WTC11 (cell line): Measurements from ENCODE around the gene GNAT3. TPM values are rescaled to one million over a fixed set of nuclear protein-coding genes. Genes with fewer than 3 reads are reported as not detected.

Source experiments
- ATAC-seq: fragments of 200-7000 bp; cut with Tn5 transposase; 2 replicates; pipeline ENCODE4 v1.10.0; 2021; ENCODE audit warnings: mild to moderate bottlenecking, moderate library complexity
- CTCF ChIA-PET: fragments of 300-600 bp; sonication (Branson Sonifier 250); formaldehyde crosslinking; loops from one replicate; lab custom pipeline; 2021; ENCODE audit warnings: antibody characterized with exemption; lab: Charles Lee
- POLR2A ChIA-PET: fragments of 350-600 bp; sonication (Branson Sonifier 250); formaldehyde crosslinking; loops from one replicate; lab custom pipeline; 2021; ENCODE audit warnings: antibody characterized with exemption; lab: Charles Lee
- DNase-seq: peaks from one replicate; pipeline ENCODE4 v3.0.0; 2021; ENCODE audit warnings: low spot score
- H3K27ac Mint-ChIP-seq: 2 replicates; pipeline ENCODE4 v1.8.0; 2021; ENCODE audit warnings: mixed read lengths
- H3K27me3 Mint-ChIP-seq: 2 replicates; pipeline ENCODE4 v1.8.0; 2021; ENCODE audit warnings: low read depth, mild to moderate bottlenecking, moderate library complexity, mixed read lengths
- H3K36me3 Mint-ChIP-seq: 2 replicates; pipeline ENCODE4 v1.8.0; 2021; ENCODE audit warnings: mixed read lengths
- H3K4me1 Mint-ChIP-seq: 2 replicates; pipeline ENCODE4 v1.8.0; 2022; ENCODE audit warnings: mixed read lengths
- H3K4me3 Mint-ChIP-seq: 2 replicates; pipeline ENCODE4 v1.8.0; 2021; ENCODE audit warnings: mild to moderate bottlenecking, moderate library complexity, mixed read lengths
- H3K9me3 Mint-ChIP-seq: 2 replicates; pipeline ENCODE4 v1.8.0; 2021; ENCODE audit warnings: mixed read lengths
- CREM ChIP-seq: sonication (generic); formaldehyde crosslinking; IDR thresholded peaks from 2 replicates; pipeline ENCODE4 v1.8.1; 2022; ENCODE audit warnings: mild to moderate bottlenecking, missing genetic modification reagents, moderate library complexity
- MYBL2 ChIP-seq: sonication (generic); formaldehyde crosslinking; IDR thresholded peaks from 2 replicates; pipeline ENCODE4 v1.8.1; 2023; ENCODE audit warnings: mild to moderate bottlenecking, moderate library complexity, missing genetic modification reagents
- NFE2L1 ChIP-seq: sonication (generic); formaldehyde crosslinking; IDR thresholded peaks from 2 replicates; pipeline ENCODE4 v1.8.1; 2023; ENCODE audit warnings: missing genetic modification reagents
- RELA ChIP-seq: sonication (generic); formaldehyde crosslinking; IDR thresholded peaks from 2 replicates; pipeline ENCODE4 v1.8.1; 2022; ENCODE audit warnings: missing genetic modification reagents, mild to moderate bottlenecking, borderline replicate concordance
- SMAD3 ChIP-seq: sonication (generic); formaldehyde crosslinking; IDR thresholded peaks from 2 replicates; pipeline ENCODE4 v1.8.0; 2022; ENCODE audit warnings: missing genetic modification reagents, mild to moderate bottlenecking, borderline replicate concordance
- SMAD4 ChIP-seq: sonication (generic); formaldehyde crosslinking; IDR thresholded peaks from 2 replicates; pipeline ENCODE4 v1.8.0; 2022; ENCODE audit warnings: mild to moderate bottlenecking, missing genetic modification reagents
- SOX15 ChIP-seq: fragments of 250-450 bp; sonication (Bioruptor Pico); IDR thresholded peaks from 2 replicates; pipeline ENCODE4 v1.9.0; 2021; ENCODE audit warnings: mild to moderate bottlenecking
- TP53 ChIP-seq: sonication (generic); formaldehyde crosslinking; IDR thresholded peaks from 2 replicates; pipeline ENCODE4 v1.8.1; 2023; ENCODE audit warnings: mild to moderate bottlenecking, missing genetic modification reagents
- ZNF219 ChIP-seq: sonication (generic); formaldehyde crosslinking; IDR thresholded peaks from 2 replicates; pipeline ENCODE4 v1.8.0; 2023; ENCODE audit warnings: missing genetic modification reagents, mild to moderate bottlenecking, borderline replicate concordance
- ZNF671 ChIP-seq: fragments of 250-450 bp; sonication (Bioruptor Pico); IDR thresholded peaks from 2 replicates; pipeline ENCODE4 v1.8.0; 2021; ENCODE audit warnings: mild to moderate bottlenecking
- total RNA-seq: library from RNA; stranded (reverse); gene quantifications from 3 replicates; pipeline ENCODE4 v1.2.3, GENCODE V29; 2021
- TF ChIP-seq, protein P1 (sequence below): sonication (generic); formaldehyde crosslinking; IDR thresholded peaks from 2 replicates; pipeline ENCODE4 v1.8.0; 2023; ENCODE audit warnings: mild to moderate bottlenecking, missing genetic modification reagents
- TF ChIP-seq, protein P2 (sequence below): sonication (generic); formaldehyde crosslinking; conservative IDR thresholded peaks from 2 replicates; pipeline ENCODE4 v1.8.1; 2023; ENCODE audit warnings: mild to moderate bottlenecking, low read depth, missing genetic modification reagents, moderate library complexity
- TF ChIP-seq, protein P3 (sequence below): sonication (generic); formaldehyde crosslinking; IDR thresholded peaks from 2 replicates; pipeline ENCODE4 v1.8.1; 2022; ENCODE audit warnings: low read depth, missing genetic modification reagents, borderline replicate concordance
- TF ChIP-seq, protein P4 (sequence below): sonication (generic); formaldehyde crosslinking; IDR thresholded peaks from 2 replicates; pipeline ENCODE4 v1.8.0; 2022; ENCODE audit warnings: mild to moderate bottlenecking, missing genetic modification reagents
- TF ChIP-seq, protein P5 (sequence below): sonication (generic); formaldehyde crosslinking; IDR thresholded peaks from 2 replicates; pipeline ENCODE4 v1.8.0; 2023; ENCODE audit warnings: missing genetic modification reagents, mild to moderate bottlenecking, borderline replicate concordance
- TF ChIP-seq, protein P6 (sequence below): fragments of 250-450 bp; sonication (Bioruptor Pico); IDR thresholded peaks from 2 replicates; pipeline ENCODE4 v2.1.2; 2022; ENCODE audit warnings: mild to moderate bottlenecking, moderate library complexity
- TF ChIP-seq, protein P7 (sequence below): sonication (generic); formaldehyde crosslinking; IDR thresholded peaks from 2 replicates; pipeline ENCODE4 v1.8.1; 2023; ENCODE audit warnings: mild to moderate bottlenecking, missing genetic modification reagents, moderate library complexity

The GNAT3 gene
- total RNA-seq, 1 experiment from 2014 or later = not detected

DNA sequence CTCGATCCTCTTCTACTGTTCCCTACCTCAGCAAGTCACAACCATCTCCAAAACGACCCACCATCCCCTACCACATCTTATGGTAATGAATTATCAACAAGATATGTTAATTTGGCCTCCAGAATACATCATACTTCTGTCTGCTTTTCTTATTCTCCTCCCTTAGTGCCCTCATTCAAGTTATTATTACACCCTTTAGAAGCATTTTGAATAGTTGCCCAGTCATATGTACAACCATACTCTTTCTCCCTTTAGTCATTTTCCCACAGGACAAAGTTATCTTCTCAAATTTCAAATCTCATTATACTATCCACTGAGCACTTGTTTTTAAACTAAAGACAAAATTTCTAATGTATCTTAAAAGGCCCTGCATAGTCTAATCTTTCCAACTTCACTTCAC lies 71.0 kb downstream of the GNAT3 start:
- CTCF ChIA-PET = no interaction called here
- Mint-ChIP-seq H3K27ac (no peak overlapping the region), H3K27me3 (no peaks in the 10 kb centered on the region), H3K36me3 (no peaks in the 10 kb centered on the region), H3K9me3 (peaks cover 6% of the 10 kb centered on the region), H3K4me1 (peaks cover 4% of the 10 kb centered on the region; the same call in 1 of the 2 replicates), H3K4me3 (no peak overlapping the region)
- DNase-seq (no peak), ATAC-seq (no peak)
- POLR2A ChIA-PET = no interaction called here
- TF ChIP-seq, protein P1, sequence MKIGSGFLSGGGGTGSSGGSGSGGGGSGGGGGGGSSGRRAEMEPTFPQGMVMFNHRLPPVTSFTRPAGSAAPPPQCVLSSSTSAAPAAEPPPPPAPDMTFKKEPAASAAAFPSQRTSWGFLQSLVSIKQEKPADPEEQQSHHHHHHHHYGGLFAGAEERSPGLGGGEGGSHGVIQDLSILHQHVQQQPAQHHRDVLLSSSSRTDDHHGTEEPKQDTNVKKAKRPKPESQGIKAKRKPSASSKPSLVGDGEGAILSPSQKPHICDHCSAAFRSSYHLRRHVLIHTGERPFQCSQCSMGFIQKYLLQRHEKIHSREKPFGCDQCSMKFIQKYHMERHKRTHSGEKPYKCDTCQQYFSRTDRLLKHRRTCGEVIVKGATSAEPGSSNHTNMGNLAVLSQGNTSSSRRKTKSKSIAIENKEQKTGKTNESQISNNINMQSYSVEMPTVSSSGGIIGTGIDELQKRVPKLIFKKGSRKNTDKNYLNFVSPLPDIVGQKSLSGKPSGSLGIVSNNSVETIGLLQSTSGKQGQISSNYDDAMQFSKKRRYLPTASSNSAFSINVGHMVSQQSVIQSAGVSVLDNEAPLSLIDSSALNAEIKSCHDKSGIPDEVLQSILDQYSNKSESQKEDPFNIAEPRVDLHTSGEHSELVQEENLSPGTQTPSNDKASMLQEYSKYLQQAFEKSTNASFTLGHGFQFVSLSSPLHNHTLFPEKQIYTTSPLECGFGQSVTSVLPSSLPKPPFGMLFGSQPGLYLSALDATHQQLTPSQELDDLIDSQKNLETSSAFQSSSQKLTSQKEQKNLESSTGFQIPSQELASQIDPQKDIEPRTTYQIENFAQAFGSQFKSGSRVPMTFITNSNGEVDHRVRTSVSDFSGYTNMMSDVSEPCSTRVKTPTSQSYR (CRISPR knock-in tag) = no peak
- TF ChIP-seq TP53 (CRISPR knock-in tag) = no peak
- TF ChIP-seq, protein P2, sequence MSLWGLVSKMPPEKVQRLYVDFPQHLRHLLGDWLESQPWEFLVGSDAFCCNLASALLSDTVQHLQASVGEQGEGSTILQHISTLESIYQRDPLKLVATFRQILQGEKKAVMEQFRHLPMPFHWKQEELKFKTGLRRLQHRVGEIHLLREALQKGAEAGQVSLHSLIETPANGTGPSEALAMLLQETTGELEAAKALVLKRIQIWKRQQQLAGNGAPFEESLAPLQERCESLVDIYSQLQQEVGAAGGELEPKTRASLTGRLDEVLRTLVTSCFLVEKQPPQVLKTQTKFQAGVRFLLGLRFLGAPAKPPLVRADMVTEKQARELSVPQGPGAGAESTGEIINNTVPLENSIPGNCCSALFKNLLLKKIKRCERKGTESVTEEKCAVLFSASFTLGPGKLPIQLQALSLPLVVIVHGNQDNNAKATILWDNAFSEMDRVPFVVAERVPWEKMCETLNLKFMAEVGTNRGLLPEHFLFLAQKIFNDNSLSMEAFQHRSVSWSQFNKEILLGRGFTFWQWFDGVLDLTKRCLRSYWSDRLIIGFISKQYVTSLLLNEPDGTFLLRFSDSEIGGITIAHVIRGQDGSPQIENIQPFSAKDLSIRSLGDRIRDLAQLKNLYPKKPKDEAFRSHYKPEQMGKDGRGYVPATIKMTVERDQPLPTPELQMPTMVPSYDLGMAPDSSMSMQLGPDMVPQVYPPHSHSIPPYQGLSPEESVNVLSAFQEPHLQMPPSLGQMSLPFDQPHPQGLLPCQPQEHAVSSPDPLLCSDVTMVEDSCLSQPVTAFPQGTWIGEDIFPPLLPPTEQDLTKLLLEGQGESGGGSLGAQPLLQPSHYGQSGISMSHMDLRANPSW (CRISPR knock-in tag) = no peak
- no peak for TF ChIP-seq NFE2L1
- TF ChIP-seq, protein P3, sequence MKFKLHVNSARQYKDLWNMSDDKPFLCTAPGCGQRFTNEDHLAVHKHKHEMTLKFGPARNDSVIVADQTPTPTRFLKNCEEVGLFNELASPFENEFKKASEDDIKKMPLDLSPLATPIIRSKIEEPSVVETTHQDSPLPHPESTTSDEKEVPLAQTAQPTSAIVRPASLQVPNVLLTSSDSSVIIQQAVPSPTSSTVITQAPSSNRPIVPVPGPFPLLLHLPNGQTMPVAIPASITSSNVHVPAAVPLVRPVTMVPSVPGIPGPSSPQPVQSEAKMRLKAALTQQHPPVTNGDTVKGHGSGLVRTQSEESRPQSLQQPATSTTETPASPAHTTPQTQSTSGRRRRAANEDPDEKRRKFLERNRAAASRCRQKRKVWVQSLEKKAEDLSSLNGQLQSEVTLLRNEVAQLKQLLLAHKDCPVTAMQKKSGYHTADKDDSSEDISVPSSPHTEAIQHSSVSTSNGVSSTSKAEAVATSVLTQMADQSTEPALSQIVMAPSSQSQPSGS = no peak
- no peak for TF ChIP-seq SOX15 (CRISPR knock-in tag)
- TF ChIP-seq MYBL2 = no peak
- TF ChIP-seq, protein P4, sequence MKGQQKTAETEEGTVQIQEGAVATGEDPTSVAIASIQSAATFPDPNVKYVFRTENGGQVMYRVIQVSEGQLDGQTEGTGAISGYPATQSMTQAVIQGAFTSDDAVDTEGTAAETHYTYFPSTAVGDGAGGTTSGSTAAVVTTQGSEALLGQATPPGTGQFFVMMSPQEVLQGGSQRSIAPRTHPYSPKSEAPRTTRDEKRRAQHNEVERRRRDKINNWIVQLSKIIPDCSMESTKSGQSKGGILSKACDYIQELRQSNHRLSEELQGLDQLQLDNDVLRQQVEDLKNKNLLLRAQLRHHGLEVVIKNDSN (CRISPR knock-in tag) = no peak
- TF ChIP-seq, protein P5, sequence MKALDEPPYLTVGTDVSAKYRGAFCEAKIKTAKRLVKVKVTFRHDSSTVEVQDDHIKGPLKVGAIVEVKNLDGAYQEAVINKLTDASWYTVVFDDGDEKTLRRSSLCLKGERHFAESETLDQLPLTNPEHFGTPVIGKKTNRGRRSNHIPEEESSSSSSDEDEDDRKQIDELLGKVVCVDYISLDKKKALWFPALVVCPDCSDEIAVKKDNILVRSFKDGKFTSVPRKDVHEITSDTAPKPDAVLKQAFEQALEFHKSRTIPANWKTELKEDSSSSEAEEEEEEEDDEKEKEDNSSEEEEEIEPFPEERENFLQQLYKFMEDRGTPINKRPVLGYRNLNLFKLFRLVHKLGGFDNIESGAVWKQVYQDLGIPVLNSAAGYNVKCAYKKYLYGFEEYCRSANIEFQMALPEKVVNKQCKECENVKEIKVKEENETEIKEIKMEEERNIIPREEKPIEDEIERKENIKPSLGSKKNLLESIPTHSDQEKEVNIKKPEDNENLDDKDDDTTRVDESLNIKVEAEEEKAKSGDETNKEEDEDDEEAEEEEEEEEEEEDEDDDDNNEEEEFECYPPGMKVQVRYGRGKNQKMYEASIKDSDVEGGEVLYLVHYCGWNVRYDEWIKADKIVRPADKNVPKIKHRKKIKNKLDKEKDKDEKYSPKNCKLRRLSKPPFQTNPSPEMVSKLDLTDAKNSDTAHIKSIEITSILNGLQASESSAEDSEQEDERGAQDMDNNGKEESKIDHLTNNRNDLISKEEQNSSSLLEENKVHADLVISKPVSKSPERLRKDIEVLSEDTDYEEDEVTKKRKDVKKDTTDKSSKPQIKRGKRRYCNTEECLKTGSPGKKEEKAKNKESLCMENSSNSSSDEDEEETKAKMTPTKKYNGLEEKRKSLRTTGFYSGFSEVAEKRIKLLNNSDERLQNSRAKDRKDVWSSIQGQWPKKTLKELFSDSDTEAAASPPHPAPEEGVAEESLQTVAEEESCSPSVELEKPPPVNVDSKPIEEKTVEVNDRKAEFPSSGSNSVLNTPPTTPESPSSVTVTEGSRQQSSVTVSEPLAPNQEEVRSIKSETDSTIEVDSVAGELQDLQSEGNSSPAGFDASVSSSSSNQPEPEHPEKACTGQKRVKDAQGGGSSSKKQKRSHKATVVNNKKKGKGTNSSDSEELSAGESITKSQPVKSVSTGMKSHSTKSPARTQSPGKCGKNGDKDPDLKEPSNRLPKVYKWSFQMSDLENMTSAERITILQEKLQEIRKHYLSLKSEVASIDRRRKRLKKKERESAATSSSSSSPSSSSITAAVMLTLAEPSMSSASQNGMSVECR (CRISPR knock-in tag) = no peak
- TF ChIP-seq SMAD3 = no peak
- no peak for TF ChIP-seq SMAD4 (CRISPR knock-in tag)
- no peak for TF ChIP-seq RELA (CRISPR knock-in tag)
- TF ChIP-seq, protein P6, sequence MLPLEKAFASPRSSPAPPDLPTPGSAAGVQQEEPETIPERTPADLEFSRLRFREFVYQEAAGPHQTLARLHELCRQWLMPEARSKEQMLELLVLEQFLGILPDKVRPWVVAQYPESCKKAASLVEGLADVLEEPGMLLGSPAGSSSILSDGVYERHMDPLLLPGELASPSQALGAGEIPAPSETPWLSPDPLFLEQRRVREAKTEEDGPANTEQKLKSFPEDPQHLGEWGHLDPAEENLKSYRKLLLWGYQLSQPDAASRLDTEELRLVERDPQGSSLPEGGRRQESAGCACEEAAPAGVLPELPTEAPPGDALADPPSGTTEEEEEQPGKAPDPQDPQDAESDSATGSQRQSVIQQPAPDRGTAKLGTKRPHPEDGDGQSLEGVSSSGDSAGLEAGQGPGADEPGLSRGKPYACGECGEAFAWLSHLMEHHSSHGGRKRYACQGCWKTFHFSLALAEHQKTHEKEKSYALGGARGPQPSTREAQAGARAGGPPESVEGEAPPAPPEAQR = no peak
- TF ChIP-seq ZNF219 (CRISPR knock-in tag) = no peak
- TF ChIP-seq, protein P7, sequence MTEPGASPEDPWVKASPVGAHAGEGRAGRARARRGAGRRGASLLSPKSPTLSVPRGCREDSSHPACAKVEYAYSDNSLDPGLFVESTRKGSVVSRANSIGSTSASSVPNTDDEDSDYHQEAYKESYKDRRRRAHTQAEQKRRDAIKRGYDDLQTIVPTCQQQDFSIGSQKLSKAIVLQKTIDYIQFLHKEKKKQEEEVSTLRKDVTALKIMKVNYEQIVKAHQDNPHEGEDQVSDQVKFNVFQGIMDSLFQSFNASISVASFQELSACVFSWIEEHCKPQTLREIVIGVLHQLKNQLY (CRISPR knock-in tag) = no peak
- TF ChIP-seq CREM = no peak
- no peak for TF ChIP-seq ZNF671 (CRISPR knock-in tag)
